ENCODE measurements around the gene OPN5.

The OPN5 gene

GRCh38 chr6:47788498-47788884 lies 6.7 kb downstream of the OPN5 start:
- no peak for DNase-seq (ENCODE audit: low spot score)

GRCh38 chr6:47789553-47789952 lies 7.7 kb downstream of the OPN5 start:
- no peak for DNase-seq (ENCODE audit: low spot score)

- no peak for DNase-seq (ENCODE audit: low spot score)
These were observed 10.4 kb downstream of the OPN5 start for GRCh38 chr6:47792216-47792733.

- DNase-seq (ENCODE audit: low spot score), result no peak
These were observed 12.8 kb downstream of the OPN5 start for GRCh38 chr6:47794577-47795135.

GRCh38 chr6:47801984-47802383 lies 20.2 kb downstream of the OPN5 start:
- DNase-seq (ENCODE audit: low spot score), result no peak

- DNase-seq (ENCODE audit: low spot score), result no peak
These were observed 23.0 kb downstream of the OPN5 start for GRCh38 chr6:47804821-47805220.

GRCh38 chr6:47809873-47810272 lies 28.0 kb downstream of the OPN5 start:
- DNase-seq (ENCODE audit: low spot score), result no peak

GRCh38 chr6:47810885-47811284 lies 29.1 kb downstream of the OPN5 start:
- DNase-seq (ENCODE audit: low spot score), result no peak

GRCh38 chr6:47811443-47811842 lies 29.6 kb downstream of the OPN5 start:
- no peak for DNase-seq (ENCODE audit: low spot score)

GRCh38 chr6:47817749-47818148 lies 35.9 kb downstream of the OPN5 start:
- no peak for DNase-seq (ENCODE audit: low spot score)

GRCh38 chr6:47819461-47819860 lies 37.6 kb downstream of the OPN5 start:
- DNase-seq (ENCODE audit: low spot score), result no peak

- DNase-seq (ENCODE audit: low spot score), result no peak
These were observed 41.2 kb downstream of the OPN5 start for GRCh38 chr6:47822856-47823554.

GRCh38 chr6:47832386-47833100 lies 50.7 kb downstream of the OPN5 start:
- DNase-seq (ENCODE audit: low spot score), result no peak

GRCh38 chr6:47834196-47834595 lies 52.4 kb downstream of the OPN5 start:
- DNase-seq (ENCODE audit: low spot score), result no peak

GRCh38 chr6:47836046-47836445 lies 54.2 kb downstream of the OPN5 start:
- no peak for DNase-seq (ENCODE audit: low spot score)

GRCh38 chr6:47836639-47837038 lies 54.8 kb downstream of the OPN5 start:
- no peak for DNase-seq (ENCODE audit: low spot score)

- no peak for DNase-seq (ENCODE audit: low spot score)
These were observed 57.8 kb downstream of the OPN5 start for GRCh38 chr6:47839645-47840044.

GRCh38 chr6:47844881-47845280 lies 63.0 kb downstream of the OPN5 start:
- DNase-seq (ENCODE audit: low spot score), result no peak

- no peak for DNase-seq (ENCODE audit: low spot score)
These were observed 64.9 kb downstream of the OPN5 start for GRCh38 chr6:47846752-47847151.

GRCh38 chr6:47851091-47851490 lies 69.3 kb downstream of the OPN5 start:
- no peak for DNase-seq (ENCODE audit: low spot score)

- no peak for DNase-seq (ENCODE audit: low spot score)
These were observed 70.9 kb downstream of the OPN5 start for GRCh38 chr6:47852727-47853126.

GRCh38 chr6:47853766-47854165 lies 71.9 kb downstream of the OPN5 start:
- DNase-seq (ENCODE audit: low spot score), result no peak

GRCh38 chr6:47854971-47855370 lies 73.1 kb downstream of the OPN5 start:
- no peak for DNase-seq (ENCODE audit: low spot score)
